ENCODE measurements around the gene EEF1A2.
"Not testable (repeated sequence)": the region's sequence is repeated elsewhere in the genome, so short reads cannot be mapped to it uniquely, and the experiment has no call there.

The EEF1A2 gene

DNA sequence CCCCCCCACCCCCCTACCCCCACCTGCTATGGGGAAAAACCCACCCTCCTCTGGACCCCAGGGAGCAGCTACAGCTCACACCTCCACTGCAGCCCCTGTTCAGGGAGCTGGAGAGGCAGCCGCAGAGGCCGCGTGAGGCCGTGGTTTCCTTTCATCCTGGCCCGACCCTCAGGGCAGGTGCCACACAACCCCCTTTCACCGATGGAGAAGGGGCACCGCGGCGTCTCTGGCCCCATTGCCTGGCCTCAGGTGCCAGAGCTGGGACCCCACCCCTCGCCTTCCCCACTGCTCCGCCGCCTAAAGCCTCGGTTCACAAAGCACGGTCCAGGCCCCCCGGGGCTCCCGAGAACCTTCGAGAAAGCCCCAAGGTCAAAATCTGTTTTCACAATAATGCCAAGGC, 14.6 kb downstream of the EEF1A2 start:
- DNase-seq, result no peak

DNA sequence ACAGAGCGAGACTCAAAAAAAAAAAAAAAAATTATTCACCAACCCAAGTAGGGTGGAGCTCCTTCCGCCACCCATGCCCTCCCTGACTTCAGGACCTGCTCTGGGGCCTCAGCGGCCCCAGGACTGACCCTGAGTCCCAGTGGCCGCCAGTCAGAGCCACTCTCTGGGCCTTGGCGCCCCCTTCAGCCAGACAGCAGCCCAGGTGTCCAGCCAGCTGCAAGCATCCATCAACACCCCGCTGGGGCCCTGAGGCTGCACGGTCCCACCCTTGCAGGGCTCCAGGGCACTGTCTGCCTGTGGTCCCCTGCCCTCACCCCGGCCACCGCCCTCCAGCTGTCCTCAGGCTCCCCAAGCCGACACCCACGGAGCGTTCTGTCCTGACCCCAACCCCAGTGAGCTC, 15.0 kb downstream of the EEF1A2 start:
- no peak for DNase-seq

DNA sequence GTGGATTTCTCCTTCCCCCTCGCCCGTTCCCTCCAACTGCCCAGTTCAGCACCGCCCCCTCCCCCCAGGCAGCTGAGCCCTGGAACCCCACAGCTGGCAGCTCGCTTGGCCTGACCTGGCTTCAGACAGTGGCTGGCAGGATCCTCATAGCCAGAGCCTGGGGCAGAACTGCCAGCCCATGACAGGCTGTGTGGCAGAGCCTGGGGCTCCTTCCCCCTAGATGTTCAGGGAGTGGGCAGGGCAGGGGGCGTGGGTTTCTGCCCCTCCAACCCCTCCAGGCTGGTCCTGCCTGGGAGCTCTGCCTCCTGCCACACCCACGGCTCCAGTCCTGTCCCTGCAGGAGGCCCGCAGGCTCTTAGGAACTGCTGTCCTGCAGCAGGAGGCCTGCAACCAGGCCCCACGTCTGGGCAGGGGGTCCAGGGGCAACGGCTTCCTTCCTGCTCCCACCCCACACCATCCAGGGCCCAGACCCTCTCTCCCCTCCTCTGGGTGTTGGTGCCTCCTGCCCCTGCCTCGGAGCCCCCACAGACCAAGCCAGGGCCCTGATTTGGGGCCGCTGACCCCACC, 16.8 kb downstream of the EEF1A2 start:
- DNase-seq, result no peak

DNA sequence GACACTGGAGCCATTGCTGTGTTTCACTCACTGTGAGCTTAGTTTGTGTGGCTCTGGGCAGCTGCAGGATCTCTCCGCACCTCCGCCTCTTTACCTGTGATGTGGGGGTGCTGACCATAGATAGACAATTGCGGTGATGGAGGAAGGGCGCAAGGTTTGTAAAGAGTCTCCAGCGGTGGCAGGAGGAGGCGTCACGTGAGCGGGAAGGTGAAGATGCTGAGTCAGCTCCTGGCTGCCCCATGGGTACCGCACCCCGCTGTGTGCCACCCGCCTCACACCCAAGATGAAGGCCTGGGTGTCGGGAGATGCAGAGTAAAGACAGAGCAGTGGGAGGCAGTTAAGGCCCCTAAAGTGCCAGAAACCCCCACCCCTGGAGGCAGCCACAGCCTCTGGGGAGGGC, 17.4 kb downstream of the EEF1A2 start:
- no peak for DNase-seq

DNA sequence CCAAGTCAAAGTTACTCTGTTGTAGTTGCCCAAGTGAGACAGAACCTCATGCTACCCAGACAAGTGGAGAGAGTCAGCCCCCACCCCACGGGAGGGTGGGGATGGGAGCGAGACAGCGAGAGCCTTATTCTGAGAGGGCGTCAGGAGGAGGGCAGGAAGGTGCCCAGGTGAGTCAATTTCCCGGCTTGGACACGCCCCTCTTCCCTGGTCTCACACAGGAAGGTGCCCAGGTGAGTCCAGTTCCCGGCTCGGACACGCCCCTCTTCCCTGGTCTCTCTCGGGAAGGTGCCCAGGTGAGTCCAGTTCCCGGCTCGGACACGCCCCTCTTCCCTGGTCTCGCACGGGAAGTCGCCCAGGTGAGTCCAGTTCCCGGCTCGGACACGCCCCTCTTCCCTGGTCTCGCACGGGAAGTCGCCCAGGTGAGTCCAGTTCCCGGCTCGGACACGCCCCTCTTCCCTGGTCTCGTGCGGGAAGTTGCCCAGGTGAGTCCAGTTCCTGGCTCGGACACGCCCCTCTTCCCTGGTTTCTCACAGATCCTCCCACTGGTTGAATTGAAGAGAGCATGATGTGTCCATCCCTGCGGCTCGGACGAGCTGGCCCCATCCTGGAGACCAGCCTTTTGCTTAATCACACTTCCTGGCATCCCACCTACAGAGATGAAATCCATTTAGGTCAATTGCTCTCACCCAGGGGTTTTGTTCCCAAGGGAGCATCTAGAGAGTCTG, 19.0 kb downstream of the EEF1A2 start:
- not testable (repeated sequence) for DNase-seq

DNA sequence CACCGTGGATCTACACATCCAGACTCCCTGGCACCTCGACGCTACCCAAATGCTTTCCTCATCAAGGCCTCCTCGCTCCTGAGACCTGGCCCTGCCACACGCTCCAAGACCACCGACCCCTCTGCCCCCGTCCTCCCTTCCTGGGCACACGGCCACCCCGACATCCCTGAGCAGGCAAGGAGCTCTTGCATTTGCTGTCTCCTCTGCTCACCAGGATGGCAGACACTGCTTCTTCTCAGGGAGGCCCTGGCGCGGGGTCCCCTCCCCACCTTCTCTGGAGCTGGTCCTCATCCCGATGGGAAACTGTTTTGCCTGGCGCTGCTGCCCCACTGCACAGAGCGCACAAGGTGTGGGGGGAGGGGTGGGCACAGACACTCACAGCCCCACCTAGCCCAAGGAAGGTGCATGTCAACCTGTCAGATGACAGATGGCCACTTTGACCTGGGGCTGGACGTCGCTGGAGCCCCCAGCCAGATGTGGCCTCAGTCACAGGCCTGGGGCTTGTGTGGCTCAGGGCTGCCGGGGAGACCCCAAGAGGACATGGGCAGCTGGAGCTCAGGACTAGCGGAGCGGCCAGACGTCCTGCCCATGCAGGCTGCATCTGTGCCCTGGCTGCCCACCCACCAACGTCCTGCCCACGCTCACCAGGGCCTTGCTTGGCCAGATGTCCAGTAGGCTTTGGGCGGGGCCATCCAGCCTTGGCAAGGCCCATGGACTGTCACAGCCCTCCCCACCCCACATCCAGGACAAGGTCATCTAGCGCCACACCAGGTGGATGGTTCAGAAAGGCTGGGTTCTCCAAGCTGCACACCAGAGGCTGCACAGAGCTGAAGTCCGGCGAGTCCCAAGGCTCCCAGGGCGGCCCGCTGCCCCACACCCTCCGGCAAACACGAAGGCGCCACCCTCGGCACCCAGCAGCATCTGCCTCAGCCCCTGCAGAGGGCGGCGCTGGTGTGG, 20.3 kb downstream of the EEF1A2 start:
- DNase-seq, result no peak

DNA sequence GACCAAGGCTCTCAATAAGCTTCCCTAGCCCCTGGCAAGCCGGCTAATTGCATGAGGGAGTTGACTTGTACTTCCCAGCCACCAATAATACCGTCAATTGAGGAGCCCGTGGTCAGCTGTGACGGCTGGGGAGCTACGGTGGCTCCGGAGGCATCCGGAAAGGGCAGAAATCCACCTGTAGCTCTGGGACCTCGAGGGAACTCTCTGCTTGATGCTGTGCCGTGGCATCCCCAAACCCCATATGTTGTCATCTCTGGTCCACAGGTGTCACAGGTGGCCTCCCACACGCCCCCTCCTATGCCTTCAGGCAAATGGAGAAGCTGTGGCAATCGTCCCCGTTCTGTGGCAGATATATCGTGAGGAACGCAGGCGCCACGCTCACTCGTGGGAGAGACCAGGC, 20.9 kb downstream of the EEF1A2 start:
- no peak for DNase-seq

DNA sequence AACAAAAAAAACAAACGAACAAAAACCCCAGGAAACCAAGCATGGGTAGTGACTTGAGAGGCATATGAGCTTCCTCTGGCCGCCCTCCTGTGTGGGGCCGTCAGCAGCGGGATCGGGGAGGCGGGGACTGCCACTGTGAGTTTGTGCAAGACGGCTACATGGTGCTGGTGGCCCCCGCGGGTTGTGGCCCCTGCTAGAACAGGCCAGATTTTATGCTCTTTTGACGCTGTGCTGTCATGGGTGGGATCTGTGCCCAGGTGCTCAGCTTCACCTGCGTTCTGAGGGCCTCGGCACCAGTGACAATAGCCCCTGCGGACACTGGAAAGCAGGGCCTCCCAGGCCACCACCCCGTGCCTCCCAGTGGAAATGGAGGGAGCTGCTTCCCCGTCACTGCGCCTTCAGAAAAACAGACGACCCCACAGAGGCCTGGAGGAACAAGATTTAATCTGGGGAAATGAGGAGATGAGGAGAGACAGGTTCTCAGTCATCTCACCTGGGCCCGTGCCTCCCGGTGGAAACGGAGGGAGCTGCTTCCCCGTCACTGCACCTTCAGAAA, 21.7 kb downstream of the EEF1A2 start:
- no peak for DNase-seq

DNA sequence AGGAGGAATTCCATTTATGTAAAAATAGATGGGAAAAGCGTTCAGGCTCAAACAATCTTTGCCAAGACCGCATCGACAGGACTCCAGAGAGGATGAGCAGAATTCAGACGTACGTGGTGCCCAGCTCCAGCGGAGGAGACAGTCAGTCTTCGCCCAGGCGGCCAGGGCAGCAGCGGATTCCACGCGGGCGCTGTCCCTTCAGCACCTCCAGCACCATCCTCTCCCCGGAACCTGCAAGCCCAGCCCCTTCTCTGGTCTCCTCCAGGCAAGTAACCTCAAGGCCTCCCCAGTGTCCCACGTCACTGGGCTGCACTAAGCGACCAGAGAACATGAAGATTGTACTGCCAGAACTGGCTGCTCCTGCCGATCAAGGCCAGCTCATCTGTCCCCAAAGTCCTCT, 23.7 kb downstream of the EEF1A2 start:
- DNase-seq, result no peak

DNA sequence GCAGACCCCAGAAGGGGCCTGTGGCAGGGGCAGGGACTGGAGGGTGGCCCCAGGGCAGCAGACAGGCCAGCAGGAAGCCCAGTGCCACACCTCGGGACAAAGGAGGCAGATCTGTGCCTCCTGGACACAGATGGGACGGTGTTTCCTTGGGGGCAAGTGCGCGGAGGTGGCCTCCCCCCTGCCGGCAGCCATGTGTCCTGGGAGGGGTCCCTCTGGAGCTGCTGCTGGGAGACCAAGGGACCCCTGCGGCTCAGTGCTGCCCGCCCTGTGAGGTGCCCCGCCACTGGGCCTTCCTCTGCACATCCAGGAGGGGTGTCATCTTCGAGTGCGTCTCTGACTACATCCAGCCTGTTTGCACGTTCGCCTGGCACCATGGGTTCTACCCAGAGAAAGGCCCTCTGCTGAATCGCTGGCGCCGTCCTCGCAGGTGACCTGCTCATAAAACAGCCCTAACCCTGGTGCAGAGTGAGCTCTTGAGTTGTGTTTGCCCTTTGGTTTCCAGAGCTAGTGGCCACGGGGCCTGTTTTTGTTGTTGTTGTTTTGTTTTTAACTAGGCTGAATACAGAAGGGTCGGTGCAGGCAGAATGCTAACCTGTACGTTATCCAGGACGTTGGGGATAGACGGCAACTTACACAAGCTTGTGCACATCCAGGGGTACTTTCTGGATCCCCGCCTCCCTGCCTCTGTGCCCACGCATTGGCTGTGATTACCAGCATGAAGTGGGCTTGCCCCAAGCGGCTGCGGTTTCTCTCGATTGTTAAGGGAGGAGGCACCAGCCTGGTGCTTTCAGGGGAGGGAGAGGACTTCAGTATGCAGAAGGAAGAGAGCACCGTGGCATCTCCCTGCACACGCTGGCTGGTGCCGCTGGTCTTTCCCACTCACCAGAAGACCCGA, 25.1 kb downstream of the EEF1A2 start:
- DNase-seq, result no peak

DNA sequence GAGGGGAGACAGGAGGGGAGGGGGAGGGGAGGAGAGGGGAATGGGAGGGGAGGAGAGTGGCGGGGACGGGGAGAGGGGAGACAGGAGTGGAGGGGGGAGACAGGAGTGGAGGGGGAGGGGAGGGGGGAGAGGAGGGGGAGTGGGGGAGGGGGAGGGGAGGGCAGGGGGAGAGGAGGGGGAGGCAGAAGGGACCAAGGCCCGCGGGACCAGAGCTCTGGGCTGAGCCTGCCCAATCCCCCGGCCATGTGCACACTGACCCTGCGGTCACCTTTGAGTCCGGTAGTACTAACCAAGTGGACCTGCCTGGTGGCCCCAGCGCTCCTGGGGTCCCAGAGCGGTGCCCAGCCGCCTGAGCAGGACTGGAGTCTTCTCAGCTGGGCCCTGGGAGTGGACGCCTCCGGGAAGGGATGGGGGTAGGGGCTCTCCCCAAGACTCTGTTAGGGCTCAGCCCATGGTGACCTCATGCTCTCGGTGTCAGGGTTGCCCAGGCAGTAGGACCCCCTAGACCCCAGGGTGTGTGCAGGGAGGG, 26.0 kb downstream of the EEF1A2 start:
- DNase-seq, result no peak

DNA sequence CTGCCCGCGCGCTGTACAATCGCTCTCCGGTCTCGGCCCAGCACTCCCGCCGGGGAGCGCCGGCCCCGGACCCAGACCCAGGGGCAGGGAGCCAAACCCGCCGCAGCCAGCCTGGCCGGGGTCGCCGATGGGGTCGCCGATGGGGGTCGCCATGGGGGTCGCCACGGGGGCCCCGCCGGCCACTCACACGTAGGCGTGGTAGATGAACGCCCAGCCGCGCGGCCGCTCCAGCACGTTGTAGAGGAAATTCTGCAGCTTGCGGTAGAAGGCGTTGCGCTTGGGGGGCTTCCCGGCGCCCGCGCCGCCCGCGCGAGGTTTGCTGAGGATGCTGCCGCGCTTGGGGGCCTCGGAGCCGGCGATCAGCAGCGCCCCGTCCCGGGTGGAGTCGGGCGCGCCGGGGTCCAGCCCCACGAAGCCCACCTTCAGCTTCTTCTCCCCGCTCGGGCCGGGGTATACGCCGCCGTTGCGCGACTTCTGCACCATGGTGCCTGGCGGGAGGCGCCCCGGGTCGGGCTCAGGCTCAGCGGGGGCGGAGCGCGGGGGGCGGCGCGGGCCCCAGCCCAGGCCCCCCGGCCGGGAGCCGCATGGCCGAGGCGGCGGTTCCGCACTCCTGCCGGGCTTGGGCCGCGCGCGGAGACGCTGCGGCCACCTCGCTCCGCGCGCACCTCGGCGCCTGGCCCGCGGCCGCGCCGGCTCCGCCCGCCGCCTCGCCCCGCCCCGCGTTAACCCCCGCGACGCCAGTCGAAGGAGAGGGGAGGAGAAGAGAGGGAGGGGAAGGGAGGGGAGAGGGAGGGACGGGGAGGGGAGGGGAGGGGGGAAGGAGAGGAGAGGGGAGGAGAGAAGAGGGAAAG, 26.7 kb downstream of the EEF1A2 start, which contains the start of gene KCNQ2:
Gene KCNQ2 (minus strand): TSS at position 675 of the 851 bp plus-strand sequence. CDS start 192 bp downstream, at position 483.
- no peak for DNase-seq

DNA sequence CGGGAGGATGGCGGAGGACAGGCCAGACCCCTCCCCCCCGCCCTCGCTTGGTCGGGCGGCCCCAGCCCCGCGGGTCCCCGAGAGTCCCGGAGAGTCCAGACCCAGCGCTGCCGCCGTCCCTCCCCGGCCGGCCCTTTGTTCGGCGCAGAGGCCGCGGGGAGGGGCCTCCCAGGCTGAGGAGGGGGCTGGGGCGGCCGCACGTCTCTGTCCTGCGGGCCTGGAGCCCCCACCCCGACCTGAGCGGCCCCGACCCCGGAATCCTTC, 27.2 kb downstream of the EEF1A2 start:
- DNase-seq, result no peak

DNA sequence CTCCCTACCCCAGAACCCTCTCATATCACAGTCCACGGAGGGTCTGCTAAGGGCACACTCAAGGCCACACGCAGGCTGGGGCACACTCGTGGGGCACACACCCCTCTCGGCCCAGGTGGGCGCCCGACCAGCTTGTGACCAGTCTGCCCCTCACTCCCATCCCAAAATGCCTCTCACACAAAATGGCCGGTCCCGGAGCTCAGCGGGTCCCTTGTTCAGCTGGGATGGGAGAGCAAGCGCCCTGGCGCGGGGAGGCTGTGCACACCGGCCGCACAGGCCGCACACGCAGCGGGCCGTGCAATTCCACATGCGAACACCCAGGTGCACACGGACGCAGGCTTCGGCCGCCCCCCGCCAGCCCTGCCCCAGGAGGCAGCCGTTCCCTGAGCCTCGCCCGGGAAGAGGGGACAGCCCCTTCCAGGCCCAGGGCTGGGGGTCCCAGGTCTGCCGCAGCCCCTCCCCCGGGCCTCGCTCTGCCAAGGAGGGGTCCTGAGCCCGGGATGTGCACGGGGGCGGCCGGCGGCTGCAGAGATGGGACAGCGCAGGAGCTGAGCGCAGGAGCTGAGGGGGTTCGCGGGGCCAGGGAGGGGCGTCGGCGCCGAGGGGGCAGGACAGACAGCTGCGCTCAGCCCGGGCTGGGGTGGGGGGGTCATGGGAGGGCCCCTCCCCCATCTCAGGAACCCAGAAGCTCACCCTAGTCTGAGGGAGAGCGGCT, 27.7 kb downstream of the EEF1A2 start:
- no peak for DNase-seq

DNA sequence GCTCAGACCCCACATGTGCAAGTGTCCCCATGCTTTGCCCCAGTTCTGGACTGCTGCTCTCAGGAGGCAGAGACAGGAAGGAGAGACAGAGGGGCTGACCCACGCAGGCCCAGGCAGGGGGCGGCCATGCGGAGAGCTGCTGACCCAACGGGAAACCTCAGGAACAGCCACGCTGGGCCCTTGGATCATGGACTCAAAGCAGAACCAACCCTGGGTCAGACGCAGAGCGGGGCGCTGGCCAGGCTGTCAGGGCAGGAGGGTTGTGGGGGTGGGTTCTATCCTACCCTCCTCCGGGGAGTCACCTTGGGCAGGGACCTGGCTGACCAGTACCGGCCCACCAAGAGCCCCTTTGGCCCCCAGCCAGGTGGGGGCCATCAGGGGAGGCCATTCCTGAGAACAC, 28.5 kb downstream of the EEF1A2 start:
- no peak for DNase-seq

DNA sequence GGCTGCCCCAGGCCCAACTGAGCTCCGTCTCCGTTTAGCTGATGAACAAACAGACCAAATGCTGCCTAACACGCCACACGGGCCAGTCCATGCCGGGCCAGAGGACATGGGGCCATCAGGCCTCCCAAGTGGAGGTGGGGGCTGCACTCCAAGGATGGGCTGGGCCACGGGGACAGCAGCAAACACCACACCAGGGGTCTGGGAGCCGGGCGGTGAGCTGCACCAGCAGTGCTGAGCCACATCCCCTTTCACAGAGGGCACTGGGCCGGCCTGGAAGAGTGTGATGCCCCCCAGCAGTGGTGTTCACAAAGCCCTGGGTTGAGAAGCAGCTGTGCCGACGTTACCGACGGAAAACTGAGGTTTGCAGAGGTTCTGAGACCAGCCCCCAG, 29.2 kb downstream of the EEF1A2 start:
- DNase-seq, result no peak

DNA sequence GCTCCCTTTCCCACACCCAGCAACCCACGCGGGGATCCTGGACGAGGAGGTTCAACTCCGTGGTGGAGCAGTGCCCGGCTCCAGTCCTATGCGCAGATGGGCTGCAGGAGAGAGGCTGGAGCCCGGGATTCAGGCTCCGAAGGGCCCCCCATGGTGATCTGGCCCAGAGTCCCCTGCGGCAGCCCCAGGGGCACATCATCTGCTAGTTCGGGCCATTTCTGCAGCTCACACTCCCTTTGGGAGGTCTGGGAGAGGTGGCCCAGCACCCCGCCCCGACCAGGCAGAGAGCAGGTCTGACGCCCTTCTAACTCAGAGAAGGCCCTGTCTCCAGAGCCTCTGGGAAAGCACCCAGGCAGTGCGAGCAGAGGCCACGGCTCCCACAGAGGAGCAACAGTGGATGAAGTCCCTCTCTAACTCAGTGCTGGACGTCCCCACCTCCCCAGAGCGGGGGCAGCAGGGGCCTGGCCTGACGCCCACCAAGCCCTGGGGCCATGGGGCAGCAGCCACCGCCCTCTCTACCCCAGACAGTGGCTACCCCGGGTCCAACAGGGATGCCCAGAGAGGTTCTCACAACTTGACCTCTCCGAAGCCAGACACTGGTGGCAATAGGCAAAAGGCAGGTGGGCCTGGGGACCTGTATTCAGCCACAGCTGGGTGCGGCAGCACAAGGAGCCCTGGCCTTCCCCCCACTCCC, 29.7 kb downstream of the EEF1A2 start:
- no peak for DNase-seq

DNA sequence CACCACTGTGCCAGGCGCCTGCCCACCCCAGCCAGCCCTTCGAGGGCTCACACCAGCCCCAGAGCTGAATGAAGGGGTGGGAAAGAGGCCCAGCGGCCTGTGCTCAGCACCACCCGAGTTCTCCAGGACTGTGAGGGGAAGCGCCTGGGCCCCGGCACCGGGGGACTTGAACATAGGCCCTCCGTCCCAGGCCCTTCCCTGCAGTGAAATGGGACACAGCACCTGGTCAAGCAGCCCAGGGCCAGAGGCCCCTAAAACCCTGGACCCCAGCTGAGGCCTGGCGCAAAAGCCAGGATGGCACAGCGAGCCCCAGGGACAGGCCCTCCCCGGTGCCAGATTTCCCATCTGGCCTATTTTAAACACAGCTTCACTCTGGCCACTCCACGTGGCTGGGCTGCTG, 30.5 kb downstream of the EEF1A2 start:
- no peak for DNase-seq

DNA sequence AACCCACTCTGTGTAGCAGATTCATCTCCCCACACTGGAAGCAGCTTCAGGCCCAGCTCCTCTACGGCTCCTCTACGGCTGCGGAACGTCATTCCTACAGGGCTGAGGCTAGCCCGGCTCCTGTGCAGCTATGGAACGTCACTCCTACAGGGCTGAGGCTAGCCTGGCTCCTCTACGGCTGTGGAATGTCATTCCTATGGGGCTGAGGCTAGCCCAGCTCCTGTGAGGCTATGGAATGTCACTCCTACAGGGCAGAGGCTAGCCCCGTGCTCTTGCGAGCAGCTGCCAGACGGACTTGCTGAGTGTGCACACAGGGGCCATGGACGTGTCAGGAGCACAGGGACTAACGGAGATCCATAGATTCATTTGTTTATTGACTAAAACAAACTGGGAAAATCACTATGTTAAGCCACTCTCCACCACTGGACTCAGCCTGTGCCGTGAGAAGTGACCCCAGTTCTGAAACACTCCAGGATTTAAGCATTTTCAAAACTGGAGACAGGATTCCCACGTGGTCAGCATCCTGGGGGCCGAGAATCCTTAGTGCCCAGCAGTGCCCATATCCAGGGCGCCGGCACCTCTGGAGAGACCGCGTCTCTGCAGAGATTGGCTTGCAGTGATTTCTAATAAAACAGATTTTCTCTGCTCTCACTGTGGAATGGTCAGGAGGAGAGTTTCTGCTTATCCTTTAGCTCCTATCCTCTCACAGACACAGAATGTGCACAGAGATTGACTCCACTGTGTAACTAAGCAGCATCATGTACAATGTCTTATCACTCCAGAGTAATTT, 31.4 kb downstream of the EEF1A2 start:
- no peak for DNase-seq

All from activated T-cell treated with anti-CD3 and anti-CD28 coated beads, Interleukin-2, amount 50 U/mL, for 1 hour (primary cell).